H4 (cell line): ENCODE data around the gene EYS. TPM values are rescaled to one million over a fixed set of nuclear protein-coding genes. Genes with fewer than 3 reads are reported as not detected.

ENCODE experiments used
- DNase-seq: peaks from one replicate; pipeline ENCODE4 v3.0.0-alpha.2; 2015; ENCODE audit warnings: low spot score
- total RNA-seq: library from RNA; depleted of rRNA; stranded (reverse); fragments of >200 nt; shearing (Covaris generic); gene quantifications from 2 replicates; pipeline ENCODE4 v1.2.3, GENCODE V29; 2014

EYS gene
- total RNA-seq, 1 experiment from 2014 or later, result 0.17 TPM

GRCh38 chr6:64838726-64839125, 868.3 kb downstream of the EYS start:
- DNase-seq, result no peak

GRCh38 chr6:64831680-64832079, 875.3 kb downstream of the EYS start:
- DNase-seq, result no peak

DNA sequence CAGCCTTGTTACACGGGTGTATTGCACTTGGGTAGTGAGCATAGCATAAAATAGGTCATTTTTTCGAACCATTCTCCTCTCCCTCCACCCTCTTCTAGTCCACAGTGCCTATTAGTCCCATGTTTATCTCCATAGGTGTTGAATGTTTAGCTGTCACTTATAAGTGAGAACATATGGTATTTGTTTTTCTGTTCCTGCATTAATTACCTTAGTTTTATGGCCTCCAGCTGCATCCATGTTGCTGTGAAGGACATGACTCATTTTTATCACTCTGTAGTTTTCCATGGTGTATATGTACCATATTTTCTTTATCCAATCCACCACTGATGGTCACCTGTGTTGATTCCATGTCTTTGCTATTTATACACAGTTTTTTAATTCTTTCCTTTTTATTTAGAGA, 889.5 kb downstream of the EYS start:
- no peak for DNase-seq

DNA sequence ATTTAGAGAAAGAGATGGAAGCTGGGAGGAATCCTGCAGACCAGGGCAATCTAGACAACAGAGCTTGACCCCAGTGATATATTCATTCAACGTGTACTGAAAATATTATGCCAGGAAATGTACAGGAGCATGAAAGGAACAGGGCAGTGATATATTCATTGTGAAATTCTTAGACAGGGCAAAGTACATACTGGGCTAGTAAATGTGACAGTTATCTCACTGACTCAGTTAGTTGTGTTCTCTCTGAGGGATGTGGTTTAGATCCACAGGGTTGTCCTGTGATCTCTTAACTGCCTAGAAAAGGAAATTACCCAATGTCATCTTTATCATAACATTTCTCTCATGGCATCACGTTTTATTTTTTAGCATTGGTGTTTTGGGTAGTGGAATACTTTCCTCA, 891.3 kb downstream of the EYS start:
- DNase-seq, result no peak

- DNase-seq, result no peak
Measured at GRCh38 chr6:64812138-64812537, 894.9 kb downstream of the EYS start.

DNA sequence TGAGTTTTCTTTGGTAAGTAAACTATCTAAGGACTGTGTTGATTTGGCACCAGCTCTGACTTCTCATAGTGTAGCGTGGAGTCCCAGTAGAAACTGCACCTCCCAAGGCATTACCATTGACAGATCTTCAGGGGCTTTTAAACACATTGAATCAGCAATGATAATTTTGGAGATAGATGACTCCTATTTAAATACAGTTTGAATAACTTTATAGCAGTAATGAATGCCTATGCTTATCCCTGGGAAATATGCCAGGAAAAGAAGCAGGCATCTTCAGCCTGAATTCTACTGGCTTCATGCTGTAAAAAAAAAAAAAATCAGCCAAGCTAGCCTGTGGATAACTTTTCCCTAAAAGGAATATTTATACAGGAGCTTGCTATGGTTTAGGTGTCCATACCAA, 895.9 kb downstream of the EYS start:
- DNase-seq, result no peak

DNA sequence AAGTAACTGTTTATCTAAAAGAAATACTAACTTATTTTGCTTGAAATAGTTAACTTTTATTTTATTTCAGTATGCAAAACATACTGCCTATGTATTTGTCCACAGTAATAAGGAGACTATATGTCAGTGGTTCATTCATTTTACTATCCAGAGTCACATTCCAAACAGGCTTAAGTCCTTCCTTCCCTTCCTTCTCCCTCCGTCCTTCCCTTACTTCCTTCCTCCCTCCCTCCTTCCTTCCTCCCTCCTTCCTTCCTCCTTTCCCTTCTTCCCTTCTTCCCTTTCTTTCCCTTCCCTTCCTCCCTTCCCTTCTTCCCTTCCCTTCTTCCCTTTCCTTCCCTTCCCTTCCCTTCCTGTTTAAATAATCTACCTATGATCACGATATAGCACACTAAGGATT, 899.2 kb downstream of the EYS start:
- no peak for DNase-seq

GRCh38 chr6:64803470-64804166, 903.4 kb downstream of the EYS start:
- no peak for DNase-seq

GRCh38 chr6:64792534-64792933, 914.5 kb downstream of the EYS start:
- DNase-seq, result no peak

DNA sequence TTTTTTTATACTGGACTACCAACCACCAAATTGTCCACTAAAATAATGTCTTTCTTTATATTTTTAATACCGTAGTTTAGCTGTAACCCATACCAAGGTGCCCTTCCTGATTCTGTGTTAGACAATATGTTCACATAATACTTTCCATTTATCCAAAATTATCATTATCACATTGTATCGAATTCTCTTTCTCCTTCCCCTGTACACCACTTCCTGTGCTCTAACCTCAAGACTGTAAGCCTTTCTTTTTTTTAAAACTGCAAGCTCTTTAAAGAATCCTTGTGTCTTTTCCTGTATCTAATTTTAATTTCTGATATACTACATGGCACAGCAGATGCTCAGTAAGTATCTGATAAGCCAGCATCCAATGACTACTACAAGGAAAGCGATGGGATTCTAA, 917.5 kb downstream of the EYS start:
- no peak for DNase-seq

DNA sequence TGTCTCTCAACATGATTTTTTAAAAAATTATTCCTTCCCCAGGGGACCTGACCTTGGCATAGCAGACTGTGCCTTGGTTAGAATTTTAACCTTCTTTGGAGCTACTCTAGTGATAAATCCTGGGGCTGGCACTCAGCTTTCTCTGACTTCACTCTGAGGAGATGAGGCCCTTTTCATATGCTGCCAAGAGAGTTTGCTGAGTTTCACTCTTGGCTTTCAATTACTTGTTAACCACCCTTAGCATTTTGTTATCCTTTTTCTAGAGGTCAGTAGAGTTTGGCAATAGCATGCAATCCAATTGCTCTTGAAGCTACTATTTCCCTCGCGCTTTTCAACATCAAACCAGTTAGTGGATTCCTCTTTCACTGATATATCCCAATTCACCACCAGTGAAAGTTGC, 920.3 kb downstream of the EYS start:
- DNase-seq, result no peak

- no peak for DNase-seq
Measured at GRCh38 chr6:64782877-64783276, 924.1 kb downstream of the EYS start.

- DNase-seq, result peak; percentile 29
Measured at GRCh38 chr6:64777941-64778785, 928.9 kb downstream of the EYS start.

- no peak for DNase-seq
Measured at GRCh38 chr6:64776359-64776758, 930.7 kb downstream of the EYS start.

DNA sequence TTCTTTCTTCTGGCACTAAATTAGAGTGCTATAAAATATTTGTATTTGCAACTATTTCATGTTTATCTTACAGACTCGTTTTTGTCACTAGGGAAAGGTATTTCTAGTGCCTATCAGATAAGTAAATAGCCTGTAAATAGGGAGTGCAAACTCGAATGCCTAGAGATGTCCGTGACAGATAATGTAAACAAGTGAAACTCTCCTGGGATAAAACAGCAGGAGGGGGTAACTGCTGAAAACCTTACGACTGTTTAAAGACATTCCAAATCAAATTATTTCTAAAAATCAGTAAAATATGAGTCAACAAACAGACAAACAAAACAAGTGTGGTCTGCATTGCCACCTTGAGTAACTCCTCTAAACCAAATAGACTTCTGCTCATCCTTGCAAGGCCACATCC, 932.1 kb downstream of the EYS start:
- peak; percentile 14 for DNase-seq

- no peak for DNase-seq
Measured at GRCh38 chr6:64750910-64751309, 956.1 kb downstream of the EYS start.

- no peak for DNase-seq
Measured at GRCh38 chr6:64737418-64737817, 969.6 kb downstream of the EYS start.

DNA sequence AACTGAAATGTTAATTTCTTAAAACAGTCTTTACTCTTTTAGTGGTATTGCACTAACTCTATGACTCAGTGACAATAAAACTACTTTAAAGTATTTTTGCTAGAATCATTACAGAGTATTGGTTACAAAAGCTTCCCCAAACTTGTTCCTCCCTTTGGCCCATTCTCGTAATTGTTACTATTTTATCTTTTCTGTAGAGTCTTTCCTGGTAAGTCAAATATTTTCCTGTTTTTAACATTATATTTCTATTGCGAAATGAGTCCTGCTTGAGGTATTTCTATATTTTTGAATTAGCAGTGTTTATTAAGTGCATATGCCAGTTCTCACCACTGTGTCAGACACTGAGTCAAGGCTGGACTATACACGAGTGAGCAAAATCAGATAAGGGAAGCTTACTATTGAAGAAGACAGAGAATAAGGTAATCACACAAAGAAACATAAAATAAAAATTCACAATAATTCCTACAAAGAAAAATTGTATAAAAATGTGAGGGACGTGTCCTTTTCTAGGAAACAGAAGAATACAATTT, 970.5 kb downstream of the EYS start:
- DNase-seq, result no peak

- peak; percentile 16 for DNase-seq
Measured at GRCh38 chr6:64733433-64733832, 973.6 kb downstream of the EYS start.

GRCh38 chr6:64732888-64733287, 974.1 kb downstream of the EYS start:
- peak; percentile 62 for DNase-seq

GRCh38 chr6:64729522-64729921, 977.5 kb downstream of the EYS start:
- DNase-seq, result no peak

- no peak for DNase-seq
Measured at GRCh38 chr6:64727075-64727474, 980.0 kb downstream of the EYS start.

GRCh38 chr6:64724091-64724490, 982.9 kb downstream of the EYS start:
- no peak for DNase-seq
